Neural crest cell (in vitro differentiated cells): ENCODE measurements around the gene GLIS1. TPM values are rescaled to one million over a fixed set of nuclear protein-coding genes. Genes with fewer than 3 reads are reported as not detected.

Experiments used
- DNase-seq: peaks from one replicate; pipeline ENCODE4 v3.0.0; 2021; ENCODE audit warnings: low read depth, mixed read lengths, low spot score
- H3K27ac Mint-ChIP-seq: one replicate; pipeline ENCODE4 v1.8.0; 2021; ENCODE audit warnings: mild to moderate bottlenecking, mixed read lengths; ENCODE audit not compliant: unreplicated experiment
- H3K27me3 Mint-ChIP-seq: 2 replicates; pipeline ENCODE4 v1.8.0; 2021; ENCODE audit warnings: low read depth, mild to moderate bottlenecking, mixed read lengths
- H3K36me3 Mint-ChIP-seq: 2 replicates; pipeline ENCODE4 v1.8.0; 2021; ENCODE audit warnings: low read depth, mild to moderate bottlenecking, mixed read lengths
- H3K4me1 Mint-ChIP-seq: 2 replicates; pipeline ENCODE4 v1.8.0; 2021; ENCODE audit warnings: mixed read lengths
- H3K4me3 Mint-ChIP-seq: one replicate; pipeline ENCODE4 v1.8.0; 2021; ENCODE audit warnings: mild to moderate bottlenecking, mixed read lengths
- H3K9me3 Mint-ChIP-seq: 2 replicates; pipeline ENCODE4 v1.8.0; 2021; ENCODE audit warnings: mixed read lengths
- CTCF ChIP-seq: fragments of 200-600 bp; sonication (generic); conservative IDR thresholded peaks from 2 replicates; pipeline ENCODE4 v1.5.0; 2021; ENCODE audit warnings: antibody characterized with exemption, mild to moderate bottlenecking
- total RNA-seq: library from RNA; stranded (reverse); gene quantifications from 2 replicates; pipeline ENCODE4 v1.2.1, GENCODE V29; 2021

Gene GLIS1
- total RNA-seq, 1 donor from 2014 or later, result not detected

- Mint-ChIP-seq H3K9me3 (no peaks in the 10 kb centered on the region), H3K4me1 (peaks cover 5% of the 10 kb centered on the region), H3K36me3 (no peaks in the 10 kb centered on the region), H3K27me3 (no peaks in the 10 kb centered on the region), H3K27ac (no peak overlapping the region), H3K4me3 (no peak overlapping the region)
- DNase-seq, result no peak
- TF ChIP-seq CTCF, result no peak
These were observed 177.4 kb downstream of the GLIS1 start for GRCh38 chr1:53561503-53562105.

- H3K9me3 Mint-ChIP-seq, result no peaks in the 10 kb centered on the region
- H3K4me3 Mint-ChIP-seq, result no peak overlapping the region
- H3K27ac Mint-ChIP-seq, result no peak overlapping the region
- H3K27me3 Mint-ChIP-seq, result no peaks in the 10 kb centered on the region
- peaks cover 5% of the 10 kb centered on the region for H3K4me1 Mint-ChIP-seq
- no peak for DNase-seq
- no peak for TF ChIP-seq CTCF
- no peaks in the 10 kb centered on the region for H3K36me3 Mint-ChIP-seq
These were observed 178.1 kb downstream of the GLIS1 start for GRCh38 chr1:53560581-53561502.

- Mint-ChIP-seq H3K4me1 (peaks cover 5% of the 10 kb centered on the region), H3K27ac (peak overlapping the region; percentile 68), H3K27me3 (no peaks in the 10 kb centered on the region), H3K36me3 (no peaks in the 10 kb centered on the region), H3K4me3 (no peak overlapping the region), H3K9me3 (no peaks in the 10 kb centered on the region)
- no peak for TF ChIP-seq CTCF
- DNase-seq, result no peak
These were observed 178.9 kb downstream of the GLIS1 start for GRCh38 chr1:53559854-53560580.

GRCh38 chr1:53559391-53559815 lies 179.6 kb downstream of the GLIS1 start:
- peaks cover 5% of the 10 kb centered on the region for H3K4me1 Mint-ChIP-seq
- H3K9me3 Mint-ChIP-seq, result no peaks in the 10 kb centered on the region
- H3K27me3 Mint-ChIP-seq, result no peaks in the 10 kb centered on the region
- H3K4me3 Mint-ChIP-seq, result no peak overlapping the region
- H3K36me3 Mint-ChIP-seq, result no peaks in the 10 kb centered on the region
- no peak for TF ChIP-seq CTCF
- no peak for DNase-seq
- H3K27ac Mint-ChIP-seq, result peak overlapping the region; percentile 68

- Mint-ChIP-seq H3K4me3 (no peak overlapping the region), H3K27ac (no peak overlapping the region), H3K9me3 (no peaks in the 10 kb centered on the region), H3K27me3 (no peaks in the 10 kb centered on the region), H3K4me1 (peaks cover 5% of the 10 kb centered on the region), H3K36me3 (no peaks in the 10 kb centered on the region)
- no peak for TF ChIP-seq CTCF
- no peak for DNase-seq
These were observed 180.1 kb downstream of the GLIS1 start for GRCh38 chr1:53558739-53559315.
